HepG2 (cell line): ENCODE measurements around the gene KBTBD3. TPM values are rescaled to one million over a fixed set of nuclear protein-coding genes. Genes with fewer than 3 reads are reported as not detected.

Experiments
- ATAC-seq: fragments of 200-7000 bp; cut with Tn5 transposase; 3 replicates; pipeline ENCODE4 v1.9.1; 2020; ENCODE audit warnings: mild to moderate bottlenecking, moderate library complexity
- BruUV-seq: library from RNA; stranded (reverse); fragments of 400-500 nt; replicated peaks from 2 replicates; lab custom pipeline; 2021; lab: Mats Ljungman, UMichigan
- CTCF ChIA-PET: fragments of 300-600 bp; formaldehyde crosslinking; extraction: SDS; loops from one replicate; lab custom pipeline; 2021; ENCODE audit warnings: low total read pairs, inconsistent platforms, low intra/inter-chr PET ratio; lab: Yijun Ruan, JAX
- POLR2A ChIA-PET: fragments of 350-600 bp; sonication (Branson Sonifier 250); formaldehyde crosslinking; loops from one replicate; lab custom pipeline; 2020; ENCODE audit warnings: antibody characterized with exemption, inconsistent platforms; lab: Yijun Ruan, JAX
- DNase-seq: peaks from one replicate; pipeline ENCODE4 v3.0.0-alpha.2; 2015; ENCODE audit warnings: low spot score
- FAIRE-seq: peaks from 3 replicates; lab custom pipeline; 2011; peaks lifted over from hg19 to GRCh38; lab: Jason Lieb, UNC
- H2AFZ ChIP-seq: one replicate; pipeline ENCODE4 v1.6.1; 2011; ENCODE audit warnings: low read length, inconsistent platforms
- H3K27ac ChIP-seq: fragments of 300-600 bp; 3 replicates; pipeline ENCODE4 v1.8.0; 2011; ENCODE audit warnings: mixed run types, mild to moderate bottlenecking, mixed read lengths, low read length, inconsistent platforms; ENCODE audit not compliant: insufficient read depth; ENCODE audit errors: extremely low read length
- H3K27me3 ChIP-seq, 2 experiments: fragments of 200-600 bp in 1 of 2; 2 replicates in 1 of 2; 3 replicates in 1 of 2; pipeline versions ENCODE4 v1.6.0 to v1.8.0; 2011; ENCODE audit warnings: low read length in 2 of 2, mild to moderate bottlenecking in 2 of 2, moderate library complexity in 2 of 2, inconsistent platforms in 1 of 2; ENCODE audit not compliant: insufficient read depth in 2 of 2, control insufficient read depth in 1 of 2
- H3K36me3 ChIP-seq, 2 experiments: fragments of 200-600 bp in 1 of 2; replicated peaks in 1 of 2; 2 replicates in 1 of 2; 3 replicates in 1 of 2; pipeline versions ENCODE4 v1.5.1 to v1.8.0; 2011; ENCODE audit warnings: low read length in 2 of 2, inconsistent platforms in 1 of 2; ENCODE audit not compliant: insufficient read depth in 2 of 2, control insufficient read depth in 1 of 2
- H3K4me1 ChIP-seq: 2 replicates; pipeline ENCODE4 v1.5.1; 2012; ENCODE audit warnings: low read length, inconsistent platforms; ENCODE audit not compliant: insufficient read depth
- H3K4me2 ChIP-seq: 2 replicates; pipeline ENCODE4 v1.6.0; 2011; ENCODE audit warnings: low read depth, low read length, inconsistent platforms
- H3K4me3 ChIP-seq, 3 experiments: fragments of 200-600 bp in 1 of 3; sonication (generic), shearing (Covaris generic) in 1 of 3; replicated peaks in 1 of 3; 2 replicates each; pipeline ENCODE4 v1.5.1; 2011 to 2016; ENCODE audit warnings: low read length in 3 of 3, inconsistent platforms in 2 of 3, low read depth in 2 of 3, mild to moderate bottlenecking in 2 of 3, control low read depth in 1 of 3, mixed read lengths in 1 of 3; ENCODE audit not compliant: insufficient read depth in 1 of 3
- H3K79me2 ChIP-seq: one replicate; pipeline ENCODE4 v1.6.1; 2011; ENCODE audit warnings: low read length, inconsistent platforms; ENCODE audit not compliant: insufficient read depth
- H3K9ac ChIP-seq: 2 replicates; pipeline ENCODE4 v1.6.0; 2011; ENCODE audit warnings: mild to moderate bottlenecking, low read depth, low read length, inconsistent platforms; ENCODE audit not compliant: insufficient read depth
- H3K9me3 ChIP-seq: 2 replicates; pipeline ENCODE4 v1.5.1; 2012; ENCODE audit warnings: mild to moderate bottlenecking, low read length
- H4K20me1 ChIP-seq: 2 replicates; pipeline ENCODE4 v1.6.0; 2011; ENCODE audit warnings: inconsistent platforms, mild to moderate bottlenecking, low read length, moderate library complexity; ENCODE audit not compliant: insufficient read depth
- ATF7 ChIP-seq, 2 experiments: fragments of 450-650 bp in 1 of 2; sonication (generic) in 1 of 2; formaldehyde crosslinking in 1 of 2; IDR thresholded peaks; 2 replicates each; pipeline versions ENCODE4 v1.4.0 to v1.6.1; 2016 to 2020; ENCODE audit warnings: antibody characterized with exemption in 1 of 2, mild to moderate bottlenecking in 1 of 2, missing genetic modification reagents in 1 of 2
- DPF2 ChIP-seq: sonication (generic); formaldehyde crosslinking; IDR thresholded peaks from 2 replicates; pipeline ENCODE4 v1.4.0; 2020; ENCODE audit warnings: mild to moderate bottlenecking, low read depth, missing genetic modification reagents, borderline replicate concordance
- ISX ChIP-seq: sonication (generic); formaldehyde crosslinking; conservative IDR thresholded peaks from 2 replicates; pipeline ENCODE4 v1.5.0; 2020; ENCODE audit warnings: missing genetic modification reagents
- NCOA1 ChIP-seq: sonication (generic); formaldehyde crosslinking; IDR thresholded peaks from 2 replicates; pipeline ENCODE4 v1.9.0; 2021; ENCODE audit warnings: missing genetic modification reagents
- NFYC ChIP-seq: IDR thresholded peaks from 2 replicates; pipeline ENCODE4 v1.6.1; 2016; ENCODE audit warnings: missing genetic modification reagents, missing compliant biosample characterization
- PHF20 ChIP-seq: sonication (generic); formaldehyde crosslinking; IDR thresholded peaks from 2 replicates; pipeline ENCODE4 v1.5.0; 2020; ENCODE audit warnings: mild to moderate bottlenecking, missing genetic modification reagents
- PITX1 ChIP-seq: sonication (generic); formaldehyde crosslinking; IDR thresholded peaks from 2 replicates; pipeline ENCODE4 v1.5.1; 2020; ENCODE audit warnings: mild to moderate bottlenecking, missing genetic modification reagents
- RCOR2 ChIP-seq: IDR thresholded peaks from 2 replicates; pipeline ENCODE4 v1.6.1; 2016; ENCODE audit warnings: missing biosample characterization, missing genetic modification reagents
- TCF7 ChIP-seq: sonication (generic); IDR thresholded peaks from 2 replicates; pipeline ENCODE4 v1.6.1; 2016; ENCODE audit warnings: antibody characterized with exemption, low read depth
- THAP11 ChIP-seq: IDR thresholded peaks from 2 replicates; pipeline ENCODE4 v1.6.1; 2016; ENCODE audit warnings: missing biosample characterization, missing genetic modification reagents
- ZFP41 ChIP-seq: sonication (generic); formaldehyde crosslinking; IDR thresholded peaks from 2 replicates; pipeline ENCODE4 v1.4.0; 2020; ENCODE audit warnings: mild to moderate bottlenecking, missing genetic modification reagents, borderline replicate concordance
- ZFP82 ChIP-seq: sonication (generic); formaldehyde crosslinking; IDR thresholded peaks from 2 replicates; pipeline ENCODE4 v1.5.1; 2020; ENCODE audit warnings: mild to moderate bottlenecking, missing genetic modification reagents, borderline replicate concordance
- ZNF24 ChIP-seq: fragments of 450-650 bp; IDR thresholded peaks from 2 replicates; pipeline ENCODE4 v1.6.1; 2017; ENCODE audit warnings: antibody characterized with exemption, mild to moderate bottlenecking
- ZNF260 ChIP-seq: sonication (generic); formaldehyde crosslinking; IDR thresholded peaks from 2 replicates; pipeline ENCODE4 v1.4.0; 2020; ENCODE audit warnings: missing genetic modification reagents, low read depth, mild to moderate bottlenecking, borderline replicate concordance
- ZNF672 ChIP-seq: sonication (generic); formaldehyde crosslinking; IDR thresholded peaks from 2 replicates; pipeline ENCODE4 v1.8.1; 2022; ENCODE audit warnings: missing genetic modification reagents
- ZNF879 ChIP-seq: sonication (generic); formaldehyde crosslinking; IDR thresholded peaks from 2 replicates; pipeline ENCODE4 v1.8.1; 2023; ENCODE audit warnings: missing genetic modification reagents
- WGBS: methylation state at CpG from one replicate; pipeline ENCODE4 v1.1.6; 2017; ENCODE audit warnings: low lambda C conversion rate; 5-methylcytosine and 5-hydroxymethylcytosine counted together
- in situ Hi-C: cut with HindIII; loops from 2 replicates; pipeline ENCODE4 v1.10.0; 2017; ENCODE audit warnings: low pct_unique_long_range_greater_than_20kb; ENCODE audit not compliant: extremely low pct_ligation_motif_present
- intact Hi-C: fragments of 100-400 bp; cut with micrococcal nuclease; formaldehyde crosslinking; loops from one replicate; pipeline ENCODE4 v1.10.0; 2022; ENCODE audit not compliant: unreplicated experiment
- polyA plus RNA-seq, 8 experiments: library from polyadenylated mRNA; depleted of rRNA in 3 of 8; stranded (reverse) in 7 of 8; unstranded in 1 of 8; fragments of >200 nt; fragmentation: Illumina TruSeq in 4 of 8; extraction: Trizol in 4 of 8; gene quantifications; 2 replicates each; pipeline versions ENCODE4 v1.2.1 to v1.2.3, GENCODE V29; 2011 to 2016; ENCODE audit warnings: low read depth in 4 of 8, missing spikeins in 1 of 8, mixed read lengths in 1 of 8; ENCODE audit not compliant: insufficient read depth in 1 of 8
- total RNA-seq, 5 experiments: library from RNA; depleted of rRNA; stranded (reverse); fragments of >200 nt; fragmentation: Illumina TruSeq; extraction: Trizol; gene quantifications; 2 replicates each; pipeline ENCODE4 v1.2.3, GENCODE V29; 2016; ENCODE audit warnings: low read depth in 1 of 5
- TF ChIP-seq, protein P1 (sequence below): IDR thresholded peaks from 2 replicates; pipeline ENCODE4 v1.6.1; 2012; ENCODE audit warnings: low read depth, low read length, improper control_type of control experiment
- TF ChIP-seq, protein P2 (sequence below): sonication (generic); formaldehyde crosslinking; IDR thresholded peaks from 2 replicates; pipeline ENCODE4 v1.9.0; 2022; ENCODE audit warnings: low read depth, missing genetic modification reagents
- TF ChIP-seq, protein P3 (sequence below): sonication (generic); formaldehyde crosslinking; IDR thresholded peaks from 2 replicates; pipeline ENCODE4 v1.9.0; 2021; ENCODE audit warnings: missing genetic modification reagents, borderline replicate concordance

KBTBD3 gene
- total and polyA plus RNA-seq, 2 of the 13 experiments (the other 11 are each of a cell fraction or from before 2014, with no cell fraction given) = 1.8 to 7.4 TPM

DNA sequence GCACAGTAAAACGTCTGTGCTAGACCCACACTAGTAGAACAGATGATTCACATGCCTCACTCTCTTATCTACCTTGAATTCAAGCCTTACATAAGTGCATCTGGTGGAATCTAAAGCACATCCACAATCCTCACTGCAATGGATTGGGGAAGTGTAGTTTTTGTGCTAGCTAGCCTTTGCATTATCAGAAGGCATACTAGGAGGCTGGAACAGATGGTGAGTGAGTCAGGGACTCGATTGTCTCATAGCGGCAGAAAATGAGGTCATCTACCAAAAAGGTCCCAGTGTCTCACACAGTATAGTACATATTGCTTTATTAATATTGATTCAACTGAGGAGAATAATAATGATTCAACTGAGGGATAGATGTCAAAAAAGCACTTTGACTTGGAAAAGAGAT is 64.4 kb downstream of the KBTBD3 start:
- H3K9me3 ChIP-seq = no peaks in the 10 kb centered on the region
- intact Hi-C loops = no loop called here
- POLR2A ChIA-PET = no interaction called here
- peaks cover 3 to 9% of the 10 kb centered on the region in 2 experiments; a peak in 4 of 5 replicates for H3K36me3 ChIP-seq
- H2AFZ ChIP-seq = no peak overlapping the region
- no peak overlapping the region for H3K27ac ChIP-seq
- FAIRE-seq (no peak), ATAC-seq (no peak), DNase-seq (no peak)
- in situ Hi-C loops = no loop called here
- H3K79me2 ChIP-seq = peaks cover 3% of the 10 kb centered on the region
- H3K9ac ChIP-seq = no peak overlapping the region
- WGBS = 86% methylated on average over 3 of the region's 3 CpGs
- H3K4me2 ChIP-seq = no peak overlapping the region
- CTCF ChIA-PET = no interaction called here
- peaks cover 13% of the 10 kb centered on the region for H3K4me1 ChIP-seq
- H3K27me3 ChIP-seq = no peaks in the 10 kb centered on the region
- no peaks in the 10 kb centered on the region for H4K20me1 ChIP-seq
- H3K4me3 ChIP-seq = no peak overlapping the region
- TF ChIP-seq DPF2 (CRISPR knock-in tag) = no peak
- no peak for TF ChIP-seq ZNF879
- no peak for TF ChIP-seq ZNF672 (CRISPR knock-in tag)
- TF ChIP-seq ZNF24 = no peak
- no peak for TF ChIP-seq RCOR2 (CRISPR knock-in tag)
- TF ChIP-seq ISX (CRISPR knock-in tag) = no peak
- no peak for TF ChIP-seq NFYC
- TF ChIP-seq PHF20 = no peak
- TF ChIP-seq, protein P1, sequence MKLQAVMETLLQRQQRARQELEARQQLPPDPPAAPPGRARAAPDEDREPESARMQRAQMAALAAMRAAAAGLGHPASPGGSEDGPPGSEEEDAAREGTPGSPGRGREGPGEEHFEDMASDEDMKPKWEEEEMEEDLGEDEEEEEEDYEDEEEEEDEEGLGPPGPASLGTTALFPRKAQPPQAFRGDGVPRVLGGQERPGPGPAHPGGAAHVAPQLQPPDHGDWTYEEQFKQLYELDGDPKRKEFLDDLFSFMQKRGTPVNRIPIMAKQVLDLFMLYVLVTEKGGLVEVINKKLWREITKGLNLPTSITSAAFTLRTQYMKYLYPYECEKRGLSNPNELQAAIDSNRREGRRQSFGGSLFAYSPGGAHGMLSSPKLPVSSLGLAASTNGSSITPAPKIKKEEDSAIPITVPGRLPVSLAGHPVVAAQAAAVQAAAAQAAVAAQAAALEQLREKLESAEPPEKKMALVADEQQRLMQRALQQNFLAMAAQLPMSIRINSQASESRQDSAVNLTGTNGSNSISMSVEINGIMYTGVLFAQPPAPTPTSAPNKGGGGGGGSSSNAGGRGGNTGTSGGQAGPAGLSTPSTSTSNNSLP = no peak
- no peak for TF ChIP-seq THAP11 (CRISPR knock-in tag)
- no peak for TF ChIP-seq ZNF260 (CRISPR knock-in tag)
- TF ChIP-seq TCF7 = no peak
- TF ChIP-seq, protein P2, sequence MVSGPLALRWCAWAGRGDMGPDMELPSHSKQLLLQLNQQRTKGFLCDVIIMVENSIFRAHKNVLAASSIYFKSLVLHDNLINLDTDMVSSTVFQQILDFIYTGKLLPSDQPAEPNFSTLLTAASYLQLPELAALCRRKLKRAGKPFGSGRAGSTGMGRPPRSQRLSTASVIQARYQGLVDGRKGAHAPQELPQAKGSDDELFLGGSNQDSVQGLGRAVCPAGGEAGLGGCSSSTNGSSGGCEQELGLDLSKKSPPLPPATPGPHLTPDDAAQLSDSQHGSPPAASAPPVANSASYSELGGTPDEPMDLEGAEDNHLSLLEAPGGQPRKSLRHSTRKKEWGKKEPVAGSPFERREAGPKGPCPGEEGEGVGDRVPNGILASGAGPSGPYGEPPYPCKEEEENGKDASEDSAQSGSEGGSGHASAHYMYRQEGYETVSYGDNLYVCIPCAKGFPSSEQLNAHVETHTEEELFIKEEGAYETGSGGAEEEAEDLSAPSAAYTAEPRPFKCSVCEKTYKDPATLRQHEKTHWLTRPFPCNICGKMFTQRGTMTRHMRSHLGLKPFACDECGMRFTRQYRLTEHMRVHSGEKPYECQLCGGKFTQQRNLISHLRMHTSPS (CRISPR knock-in tag) = no peak
- TF ChIP-seq ATF7 (IDR thresholded peaks at IDR 0.05) = no peak
- TF ChIP-seq ATF7 (CRISPR knock-in tag; IDR thresholded peaks at IDR 0.05) = no peak
- TF ChIP-seq ZFP41 (CRISPR knock-in tag) = no peak
- TF ChIP-seq ZFP82 (CRISPR knock-in tag) = no peak
- TF ChIP-seq PITX1 (CRISPR knock-in tag) = no peak
- TF ChIP-seq NCOA1 (CRISPR knock-in tag) = no peak
- TF ChIP-seq, protein P3, sequence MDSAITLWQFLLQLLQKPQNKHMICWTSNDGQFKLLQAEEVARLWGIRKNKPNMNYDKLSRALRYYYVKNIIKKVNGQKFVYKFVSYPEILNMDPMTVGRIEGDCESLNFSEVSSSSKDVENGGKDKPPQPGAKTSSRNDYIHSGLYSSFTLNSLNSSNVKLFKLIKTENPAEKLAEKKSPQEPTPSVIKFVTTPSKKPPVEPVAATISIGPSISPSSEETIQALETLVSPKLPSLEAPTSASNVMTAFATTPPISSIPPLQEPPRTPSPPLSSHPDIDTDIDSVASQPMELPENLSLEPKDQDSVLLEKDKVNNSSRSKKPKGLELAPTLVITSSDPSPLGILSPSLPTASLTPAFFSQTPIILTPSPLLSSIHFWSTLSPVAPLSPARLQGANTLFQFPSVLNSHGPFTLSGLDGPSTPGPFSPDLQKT (CRISPR knock-in tag) = no peak
- BruUV-seq = no TSS peak
